ENCODE data around the gene TMEM9. TPM values are rescaled to one million over a fixed set of nuclear protein-coding genes. Genes with fewer than 3 reads are reported as not detected.

The TMEM9 gene
- 55.3 TPM for total RNA-seq

DNA sequence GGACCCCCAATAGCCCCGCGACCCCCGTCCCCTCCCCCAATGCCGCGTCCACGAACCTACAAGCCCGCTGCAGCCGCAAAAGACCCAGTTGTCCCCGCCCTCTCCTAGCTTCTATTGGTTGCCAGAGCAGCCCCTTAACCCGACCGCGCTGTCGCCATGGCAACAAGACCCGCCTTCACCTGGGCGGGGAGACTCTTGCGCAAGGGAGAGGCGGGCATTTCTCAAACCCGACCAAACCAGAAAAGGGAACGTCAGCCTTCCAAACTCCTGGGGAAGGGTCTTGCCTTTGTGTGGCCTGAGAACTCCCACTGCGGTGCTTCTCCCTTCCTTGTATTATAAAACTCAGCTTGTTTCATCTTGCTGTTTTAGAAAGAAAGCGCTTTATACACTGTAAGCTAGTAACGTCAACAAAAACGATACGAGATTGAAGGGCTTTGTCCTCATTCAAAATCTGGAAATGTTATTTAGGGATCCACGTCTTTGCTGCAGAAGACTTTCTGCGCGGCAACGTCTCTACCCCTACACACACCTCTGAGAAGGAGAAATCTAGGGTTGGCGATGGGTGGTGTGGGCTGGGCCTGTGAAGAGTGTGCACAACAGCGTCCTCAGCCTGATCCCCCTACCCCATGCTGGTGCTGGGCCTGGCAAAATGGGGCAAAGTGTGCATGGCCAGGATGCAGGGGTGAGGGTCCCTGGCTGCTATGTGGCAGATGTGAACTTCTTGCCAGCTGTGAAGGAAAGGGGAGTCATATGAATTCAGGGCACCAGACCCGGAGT lies at the start of gene TMEM9:
TSS of gene TMEM9 (minus strand) at position 86 of the 777 bp plus-strand sequence. CDS start 551 bp downstream, outside the sequence.
- peak; percentile 99 for DNase-seq (ENCODE audit: low spot score)

DNA sequence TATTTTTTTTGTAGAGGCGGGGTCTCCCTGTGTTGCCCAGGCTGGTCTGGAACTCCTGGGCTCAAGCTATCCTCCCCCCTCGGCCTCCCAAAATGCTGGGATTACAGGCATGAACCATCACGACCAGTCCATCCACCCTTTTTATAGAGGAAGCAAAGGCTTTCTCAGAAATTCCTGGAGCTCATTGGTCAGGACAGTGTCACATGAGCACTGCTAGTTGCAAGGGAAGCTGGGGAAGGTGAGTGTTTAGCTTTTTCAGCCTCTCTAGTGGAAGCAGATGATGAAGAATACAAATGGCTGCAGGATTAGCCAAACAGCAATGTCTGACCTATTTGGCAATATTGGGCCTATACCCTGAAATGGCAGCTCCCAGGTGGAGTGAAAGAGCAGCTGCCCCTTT lies 44.3 kb upstream of the TMEM9 start:
- DNase-seq (ENCODE audit: low spot score), result no peak

DNA sequence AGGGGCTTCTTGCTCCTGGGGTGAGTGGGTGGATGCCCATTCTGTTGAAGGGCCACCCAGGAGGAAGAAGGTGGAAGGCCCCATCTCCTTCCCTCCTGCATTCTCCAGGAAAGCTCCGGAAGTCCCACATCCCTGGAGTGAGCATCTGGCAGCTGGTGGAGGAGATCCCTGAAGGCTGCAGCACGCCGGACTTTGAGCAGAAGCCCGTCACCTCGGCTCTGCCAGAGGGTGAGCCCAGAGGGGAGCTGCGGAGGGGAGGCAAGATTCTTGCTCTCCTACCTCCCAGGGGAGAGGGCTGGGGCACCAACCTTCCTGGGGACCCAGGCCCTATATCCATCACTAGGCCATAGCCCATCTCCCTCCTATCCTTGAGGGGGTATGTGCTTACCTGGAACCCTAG lies 39.8 kb upstream of the TMEM9 start:
- DNase-seq (ENCODE audit: low spot score), result no peak

DNA sequence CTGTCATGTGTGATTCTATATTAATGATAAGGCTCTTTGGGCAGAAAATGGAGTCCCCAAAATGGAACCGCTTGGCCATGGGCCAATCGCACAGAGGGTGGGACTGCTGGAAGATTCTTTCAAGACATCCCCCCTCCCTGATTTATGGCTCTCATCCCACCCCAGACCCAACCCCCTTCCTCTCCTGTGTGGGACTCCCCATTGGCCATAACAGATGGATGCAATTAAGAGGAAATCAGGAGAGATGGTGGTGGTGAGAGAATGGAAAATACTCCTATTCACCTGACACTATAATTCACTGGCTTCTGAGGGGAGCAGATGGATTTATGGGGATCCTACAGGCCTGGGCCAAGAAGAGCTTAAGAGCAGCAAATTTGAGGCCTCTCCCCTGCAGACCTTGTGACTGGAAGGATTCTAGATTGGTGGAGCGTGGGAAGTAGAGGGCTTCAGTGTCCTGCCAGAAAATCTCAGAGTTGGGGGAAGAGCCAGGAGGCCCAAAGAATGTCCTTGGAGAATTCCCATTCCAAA lies 38.1 kb upstream of the TMEM9 start:
- no peak for DNase-seq (ENCODE audit: low spot score)

DNA sequence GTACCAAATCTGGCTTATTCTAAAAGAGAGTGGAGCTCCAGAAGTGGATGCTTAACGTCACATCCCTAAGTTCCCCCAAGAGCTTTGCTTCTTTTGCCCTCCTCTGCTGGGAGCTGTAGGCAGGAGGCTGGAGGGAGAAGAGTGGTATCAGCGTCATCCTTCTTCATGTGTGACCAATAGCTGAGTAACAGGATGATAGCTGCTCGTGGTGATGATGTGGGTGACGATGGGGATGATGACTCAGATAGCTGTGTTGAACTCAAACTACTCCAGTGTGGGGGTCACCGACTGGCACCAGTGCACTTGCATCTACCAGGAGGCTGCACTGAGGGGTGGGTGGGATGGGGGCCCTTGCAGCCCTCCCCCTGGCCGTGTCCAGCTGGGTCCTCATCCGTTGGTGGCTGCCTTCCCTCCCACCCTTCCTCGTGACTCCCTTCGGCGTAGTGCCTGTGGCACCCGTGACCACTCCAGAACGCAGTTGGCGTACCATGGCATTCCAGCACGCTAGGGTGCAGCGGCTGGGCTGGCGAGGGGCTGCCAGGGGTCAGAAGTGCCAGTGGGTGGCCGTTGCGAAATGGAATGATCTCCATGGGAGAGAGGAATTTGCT lies 37.5 kb upstream of the TMEM9 start:
- DNase-seq (ENCODE audit: low spot score), result no peak

DNA sequence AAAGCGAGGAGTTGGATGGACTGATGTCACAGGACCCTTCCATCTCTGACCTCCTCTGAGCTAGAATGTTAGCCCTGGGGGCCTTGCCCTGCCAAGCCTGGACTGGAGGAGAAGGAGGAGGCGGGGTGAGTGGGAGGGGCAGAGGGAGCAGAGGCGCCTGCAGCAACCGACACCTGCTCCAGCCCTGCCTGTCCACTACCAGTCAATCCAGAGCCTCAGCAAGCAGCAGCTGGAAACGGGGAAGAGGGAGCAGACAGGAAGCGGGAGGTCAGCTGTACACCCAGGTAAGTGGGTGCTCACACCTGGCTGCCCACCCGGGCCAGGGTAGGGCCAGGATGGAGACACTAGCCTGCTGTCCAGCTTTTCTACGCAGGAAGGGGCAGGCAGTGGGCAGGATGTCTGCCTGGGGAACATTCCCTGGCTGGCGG lies 36.4 kb upstream of the TMEM9 start, which contains the start of gene IGFN1:
TSS of gene IGFN1 (plus strand) at position 201 of the 428 bp plus-strand sequence. CDS start 2,470 bp downstream, outside the sequence.
- DNase-seq (ENCODE audit: low spot score), result no peak

DNA sequence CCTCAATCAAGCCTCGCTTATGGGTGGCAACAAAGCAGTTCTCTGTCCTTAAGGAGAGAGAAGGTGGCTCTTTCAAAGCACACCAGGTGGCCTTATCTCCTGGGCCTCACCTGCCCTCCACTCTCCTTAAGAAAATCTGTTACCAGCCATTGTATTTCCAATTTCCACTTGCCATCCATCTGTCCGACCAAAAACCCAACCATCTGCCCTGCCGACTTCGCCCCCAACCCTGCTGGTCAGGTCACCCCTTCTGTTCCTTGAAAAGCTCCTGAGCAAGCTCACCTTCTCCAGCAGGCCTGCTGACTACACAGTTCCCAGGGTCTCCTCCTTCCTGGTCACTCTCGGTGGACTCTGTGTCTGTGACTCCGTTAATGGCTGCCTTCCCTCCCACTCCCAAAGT lies 35.7 kb upstream of the TMEM9 start:
- no peak for DNase-seq (ENCODE audit: low spot score)

DNA sequence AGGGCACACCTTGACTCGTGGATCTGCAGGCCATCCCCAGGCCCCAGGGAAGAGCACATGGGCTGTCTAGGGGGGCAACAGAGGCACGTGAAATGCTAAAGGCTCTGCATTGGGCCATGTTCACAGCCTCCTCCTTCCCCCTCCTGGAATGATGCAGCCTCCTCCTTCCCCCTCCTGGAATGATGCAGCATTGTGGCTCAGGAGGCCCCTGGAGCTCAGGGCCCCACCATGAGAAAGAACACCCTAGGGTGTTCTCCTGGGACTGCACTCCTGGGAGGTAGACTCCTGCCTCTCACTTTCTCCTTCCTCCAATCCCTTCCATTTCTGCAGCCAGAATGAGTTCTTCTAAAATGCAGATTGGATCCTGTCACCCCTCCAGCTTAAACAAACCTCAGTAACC lies 34.8 kb upstream of the TMEM9 start:
- DNase-seq (ENCODE audit: low spot score), result no peak

DNA sequence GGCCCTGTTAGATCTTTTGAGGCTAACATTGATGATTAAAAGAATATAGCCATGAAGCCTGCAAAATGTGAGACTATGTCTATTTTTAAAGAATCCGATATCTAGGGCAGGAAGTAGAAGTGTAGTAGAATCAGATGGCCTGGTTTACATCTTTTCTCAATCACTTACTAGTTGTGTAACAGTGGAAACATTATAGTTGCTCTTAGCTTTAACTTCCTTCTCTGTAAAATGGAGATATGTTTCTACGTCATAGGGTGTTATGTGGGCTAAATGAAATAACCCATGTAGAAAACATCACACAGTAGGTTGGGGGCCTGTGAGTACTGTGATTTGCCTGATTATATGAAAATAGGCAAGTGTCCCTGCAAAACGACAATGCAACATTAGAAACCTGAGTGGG lies 31.9 kb upstream of the TMEM9 start:
- no peak for DNase-seq (ENCODE audit: low spot score)

DNA sequence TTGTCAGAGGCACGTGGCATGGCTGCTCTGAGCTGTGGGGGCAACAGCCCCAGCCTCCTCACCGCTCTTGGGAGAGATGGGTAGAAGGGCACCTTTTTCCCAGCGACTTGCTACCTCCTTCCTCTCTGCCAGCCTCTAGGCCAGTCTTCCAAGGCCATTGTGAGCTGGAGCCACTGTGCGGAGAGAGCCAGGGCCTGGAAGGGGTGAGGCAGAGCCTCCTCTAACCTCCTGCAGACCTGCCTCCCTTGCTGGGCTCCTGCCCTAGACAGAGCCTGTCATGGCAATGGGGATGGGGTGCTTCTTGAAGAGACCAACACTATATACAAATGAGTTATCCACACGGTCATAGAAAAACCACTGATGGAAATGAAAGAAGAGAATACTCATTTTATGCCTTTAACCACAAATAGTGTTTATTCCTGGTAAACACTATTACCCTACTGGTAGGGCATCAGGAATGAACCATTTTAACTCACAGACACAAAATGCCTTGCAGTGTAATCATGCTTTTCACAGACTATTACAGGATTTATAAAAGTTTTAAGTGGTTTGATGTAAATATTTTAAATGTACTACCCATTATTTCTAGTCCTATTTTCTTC lies 31.4 kb upstream of the TMEM9 start:
- no peak for DNase-seq (ENCODE audit: low spot score)

DNA sequence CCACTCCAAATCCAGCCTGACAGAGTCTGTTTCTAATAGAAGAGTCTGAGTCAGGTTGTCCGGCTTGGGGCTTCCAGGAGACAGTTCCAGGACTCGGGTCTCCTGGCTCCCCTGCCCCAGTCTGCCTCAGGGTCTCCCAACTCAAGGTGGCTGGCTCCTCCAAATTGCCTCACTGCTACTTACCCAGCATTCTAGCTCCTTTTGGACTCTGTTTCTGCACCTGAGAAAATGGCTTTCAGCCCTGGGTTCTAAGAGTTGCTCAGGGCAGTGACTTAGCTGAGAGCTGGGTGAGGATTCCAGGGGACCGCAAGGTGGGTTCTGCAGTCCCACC lies 30.8 kb upstream of the TMEM9 start:
- DNase-seq (ENCODE audit: low spot score), result no peak

DNA sequence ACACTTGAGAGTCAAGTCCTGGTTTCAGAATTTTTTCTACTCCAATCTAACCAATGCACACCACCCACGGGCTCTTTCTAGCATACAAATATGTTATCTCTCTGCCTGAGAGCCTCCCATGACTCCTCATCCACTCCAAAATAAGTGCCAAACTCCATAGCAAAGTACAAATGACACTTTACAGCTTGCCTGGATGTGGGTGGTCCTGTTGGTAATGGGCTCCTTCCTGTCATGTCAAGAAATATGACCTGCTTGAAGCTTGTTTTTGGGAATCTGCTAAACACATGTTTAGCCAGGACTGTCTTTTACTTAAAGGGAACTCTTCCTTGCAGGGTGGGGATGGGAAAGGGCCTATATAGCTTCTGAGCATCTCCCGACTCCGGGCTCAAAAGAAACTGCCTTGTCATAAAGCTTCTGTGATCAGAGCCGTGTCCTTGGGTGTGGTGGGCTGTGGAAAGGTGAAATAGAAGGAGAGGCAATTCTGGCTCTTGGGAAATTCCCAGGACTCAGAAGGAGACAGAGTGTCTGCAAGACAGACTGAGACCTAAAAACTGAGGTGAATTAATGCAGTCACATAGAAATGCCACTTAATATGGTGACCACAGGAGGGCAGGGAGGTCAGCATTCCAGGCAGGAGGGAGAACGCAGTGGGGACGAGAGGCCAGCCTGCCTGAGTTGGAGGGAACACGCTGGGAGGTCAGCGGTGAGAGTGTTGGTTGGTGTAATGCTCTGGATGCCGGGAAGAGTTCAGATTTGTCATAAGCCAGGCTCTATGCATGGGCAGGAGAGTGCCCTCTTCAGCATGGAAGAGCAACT lies 30.2 kb upstream of the TMEM9 start:
- DNase-seq (ENCODE audit: low spot score), result peak; percentile 46

DNA sequence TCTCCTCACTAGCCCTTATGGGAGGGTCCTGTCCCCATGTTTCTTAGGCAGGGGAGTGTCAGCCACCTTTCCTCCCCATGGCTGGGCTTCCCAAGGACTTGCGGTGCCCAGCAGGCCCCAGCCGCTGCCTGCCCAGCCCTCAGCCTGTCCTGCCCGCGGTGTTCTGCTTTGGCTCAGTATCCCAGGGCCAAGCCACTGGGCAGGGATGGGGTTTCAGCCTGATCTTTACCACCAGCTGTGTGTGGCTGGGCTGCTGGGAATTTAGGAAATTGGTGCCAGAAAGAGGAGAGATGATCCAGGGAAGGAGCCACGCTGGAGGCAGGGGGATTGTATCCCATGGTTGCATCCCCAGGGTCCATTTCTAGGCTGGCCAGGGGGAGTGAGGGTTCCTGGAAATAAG lies 29.5 kb upstream of the TMEM9 start:
- DNase-seq (ENCODE audit: low spot score), result no peak

DNA sequence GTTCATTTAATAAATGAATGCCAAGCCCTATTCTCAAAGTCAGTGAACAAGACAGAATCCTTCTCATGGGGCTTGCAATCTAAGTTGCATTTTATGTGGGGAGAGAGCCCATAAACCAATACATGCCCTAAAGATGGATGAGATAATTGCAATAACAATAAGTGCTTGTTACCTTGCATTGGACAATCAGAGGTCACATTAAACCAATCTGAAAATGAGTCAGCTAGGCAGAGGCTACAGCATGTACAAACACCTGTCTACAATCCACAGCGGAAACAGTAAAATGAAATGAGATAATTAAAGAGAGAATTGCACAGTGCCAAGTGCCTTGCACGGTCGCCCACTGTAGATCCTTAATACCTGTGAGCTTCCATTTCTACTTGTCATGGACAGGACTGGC lies 28.9 kb upstream of the TMEM9 start:
- DNase-seq (ENCODE audit: low spot score), result no peak

DNA sequence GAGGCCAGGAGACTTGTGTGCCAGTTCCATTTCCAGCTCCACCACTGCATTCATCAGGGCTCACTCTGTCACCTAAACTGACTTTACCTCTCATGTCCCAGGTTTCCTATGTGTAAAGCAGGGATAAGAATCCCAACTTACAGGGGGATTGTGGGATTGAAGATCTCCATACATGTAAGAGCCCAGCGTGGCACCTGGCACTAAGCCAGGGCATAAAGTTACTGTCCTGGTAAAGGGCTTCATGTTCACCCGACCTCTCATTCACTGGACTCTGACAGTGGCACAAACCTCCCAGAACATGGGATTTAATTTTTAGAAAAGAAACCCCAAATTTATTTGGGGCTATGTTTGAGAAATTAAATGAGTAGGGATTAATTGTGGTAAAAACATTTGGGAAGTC lies 27.5 kb upstream of the TMEM9 start:
- DNase-seq (ENCODE audit: low spot score), result no peak

DNA sequence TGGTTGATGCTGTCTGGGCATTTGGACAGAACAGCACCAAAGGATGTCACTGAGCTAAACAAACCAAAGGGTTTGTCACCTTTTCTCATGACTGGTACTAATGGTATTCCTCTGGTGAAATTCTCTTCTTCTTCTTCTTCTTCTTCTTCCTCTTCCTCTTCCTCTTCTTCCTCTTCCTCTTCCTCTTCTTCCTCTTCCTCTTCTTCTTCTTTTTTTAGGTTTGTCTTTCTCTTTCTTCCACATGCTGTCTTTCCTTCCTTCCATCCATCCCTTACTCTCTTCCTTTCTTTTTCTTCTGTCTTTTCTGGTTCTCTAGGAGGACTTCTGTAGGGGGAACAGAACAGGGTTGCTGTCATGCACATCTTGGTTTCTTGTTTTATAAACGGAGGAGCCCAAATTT lies 27.0 kb upstream of the TMEM9 start:
- DNase-seq (ENCODE audit: low spot score), result no peak

DNA sequence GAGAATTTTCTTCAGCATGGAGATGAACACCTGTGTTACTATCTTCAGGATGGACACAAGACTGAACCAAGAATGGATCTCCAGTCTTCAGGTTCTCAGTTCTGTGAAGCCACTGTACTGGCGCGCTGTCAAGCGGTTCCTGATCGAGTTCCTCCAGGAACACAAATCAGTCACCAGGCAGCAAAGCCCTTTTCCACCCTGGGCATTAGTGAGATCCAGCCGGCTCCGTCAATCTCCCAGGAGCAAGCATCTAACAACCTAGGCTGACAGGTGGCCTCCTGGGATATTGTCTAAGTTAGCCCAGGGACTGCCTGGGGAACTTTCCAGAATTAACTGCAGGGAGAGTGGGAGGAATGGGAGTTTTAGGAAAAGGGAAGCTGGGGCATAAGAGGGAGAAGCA lies 26.6 kb upstream of the TMEM9 start:
- DNase-seq (ENCODE audit: low spot score), result no peak

DNA sequence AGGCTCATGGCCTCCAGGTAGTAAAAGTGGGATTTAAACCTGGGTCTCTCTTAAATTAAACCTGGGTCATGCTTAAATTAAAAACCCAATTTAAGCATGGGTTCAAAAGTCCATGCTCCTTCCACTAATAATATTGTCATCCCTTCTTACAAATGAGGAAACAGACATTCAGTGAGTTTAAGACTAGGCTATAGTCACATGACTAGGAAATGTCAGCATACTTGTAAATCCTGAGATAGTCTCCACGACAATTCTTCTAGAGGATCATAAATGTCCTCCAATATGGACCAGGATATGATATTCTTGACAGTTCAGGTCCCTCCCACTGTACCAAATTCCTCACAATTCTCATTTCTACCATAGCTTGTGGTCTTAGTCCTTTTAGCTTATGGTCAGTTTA lies 25.9 kb upstream of the TMEM9 start:
- no peak for DNase-seq (ENCODE audit: low spot score)

DNA sequence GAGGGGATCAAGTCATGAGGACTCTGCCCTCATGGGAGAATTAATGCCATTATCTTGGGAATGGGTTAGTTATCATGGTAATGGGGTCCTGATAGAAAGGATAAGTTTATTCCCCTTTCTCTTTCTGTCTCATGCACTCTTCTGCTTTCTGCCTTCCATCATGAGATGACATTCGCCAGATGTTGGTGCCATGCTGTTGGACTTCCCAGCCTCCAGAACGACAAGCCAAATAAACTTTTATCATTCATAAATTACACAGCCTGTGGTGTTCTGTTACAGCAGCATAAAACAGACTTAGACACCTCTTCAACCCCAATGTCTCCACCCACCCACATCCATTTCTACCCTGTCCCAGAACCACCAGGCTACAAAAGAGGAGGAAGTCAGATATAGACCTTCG lies 24.4 kb upstream of the TMEM9 start:
- no peak for DNase-seq (ENCODE audit: low spot score)

DNA sequence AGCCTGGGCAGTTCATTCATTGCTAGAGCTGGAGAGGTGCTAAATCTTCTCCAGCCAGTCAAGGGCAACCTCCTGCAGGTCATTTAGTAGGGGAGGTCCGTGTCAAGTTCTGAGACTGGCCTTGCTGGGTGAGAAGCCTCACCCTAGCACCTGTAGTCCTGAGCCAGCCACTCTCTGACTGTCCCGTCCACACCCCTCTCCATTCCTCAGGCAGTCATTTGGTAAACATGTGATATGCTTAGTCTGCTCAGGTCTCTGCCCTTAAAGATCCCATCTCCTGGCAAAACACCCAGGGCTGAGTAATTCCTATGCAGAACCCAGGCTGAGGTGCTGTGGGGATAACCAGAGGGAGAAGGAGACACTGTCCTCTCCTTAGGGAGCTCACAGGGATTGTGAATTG lies 22.7 kb upstream of the TMEM9 start:
- DNase-seq (ENCODE audit: low spot score), result no peak

DNA sequence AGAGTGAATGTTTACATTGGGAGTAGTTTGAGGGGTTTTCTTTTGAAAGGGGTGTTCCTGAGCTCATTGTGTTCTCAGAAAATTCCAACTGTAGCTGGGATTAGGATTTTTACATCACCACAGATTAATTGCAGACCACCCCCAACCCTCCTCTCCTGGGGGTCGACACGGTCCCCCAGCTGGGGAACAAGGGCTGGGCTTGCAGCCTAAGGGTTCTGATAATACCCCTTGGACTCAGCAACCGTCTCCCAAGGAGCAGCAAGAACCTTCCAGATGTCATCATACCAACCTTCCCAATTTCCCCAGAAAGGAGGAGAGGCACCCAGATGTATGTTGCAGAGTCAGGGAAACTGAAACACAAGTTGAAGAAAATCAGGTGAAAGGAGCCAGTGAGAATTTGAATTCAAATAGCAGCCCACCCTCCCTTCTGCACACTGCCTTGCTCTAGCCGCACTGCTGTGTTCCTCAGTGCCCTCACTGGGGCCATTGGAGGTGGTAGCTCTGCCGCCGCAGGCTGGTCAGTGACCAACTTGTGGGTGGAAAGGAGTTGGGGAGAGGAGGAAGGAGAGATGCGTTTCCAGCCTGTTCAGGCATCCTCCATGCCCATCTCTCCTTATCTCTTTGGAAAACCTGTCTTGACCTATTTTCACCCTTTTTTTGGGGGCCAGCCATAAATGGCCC lies 21.7 kb upstream of the TMEM9 start:
- DNase-seq (ENCODE audit: low spot score), result no peak

DNA sequence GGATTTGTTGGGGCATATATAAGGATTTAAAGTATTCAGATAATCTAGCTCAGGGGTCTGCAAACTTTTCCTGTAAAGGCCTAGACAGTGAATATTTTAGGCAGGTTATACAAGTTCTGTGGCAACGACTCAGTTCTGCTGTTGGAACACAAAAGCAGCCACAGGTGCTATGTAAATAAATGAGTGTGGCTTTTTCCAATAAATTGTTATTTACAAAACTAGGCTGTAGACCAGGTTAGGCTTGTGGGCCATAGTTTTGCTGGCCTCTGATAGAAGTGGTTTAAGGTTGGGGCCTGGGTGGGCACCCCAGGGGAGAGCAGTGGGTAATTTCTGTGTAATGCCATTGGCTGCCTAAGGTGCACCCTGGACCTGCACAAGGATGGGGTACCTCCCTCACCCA lies 19.5 kb upstream of the TMEM9 start:
- DNase-seq (ENCODE audit: low spot score), result no peak

Data from ureter (tissue), 1 donor.